GM11168 (cell line): ENCODE data around the gene TUBGCP6.

Experiments used
- in situ Hi-C: fragments of 300-500 bp; cut with MboI; formaldehyde crosslinking; loops from one replicate; pipeline ENCODE4 v1.12.0; 2022; ENCODE audit warnings: low sequenced_read_pairs; ENCODE audit not compliant: unreplicated experiment

Gene TUBGCP6

DNA sequence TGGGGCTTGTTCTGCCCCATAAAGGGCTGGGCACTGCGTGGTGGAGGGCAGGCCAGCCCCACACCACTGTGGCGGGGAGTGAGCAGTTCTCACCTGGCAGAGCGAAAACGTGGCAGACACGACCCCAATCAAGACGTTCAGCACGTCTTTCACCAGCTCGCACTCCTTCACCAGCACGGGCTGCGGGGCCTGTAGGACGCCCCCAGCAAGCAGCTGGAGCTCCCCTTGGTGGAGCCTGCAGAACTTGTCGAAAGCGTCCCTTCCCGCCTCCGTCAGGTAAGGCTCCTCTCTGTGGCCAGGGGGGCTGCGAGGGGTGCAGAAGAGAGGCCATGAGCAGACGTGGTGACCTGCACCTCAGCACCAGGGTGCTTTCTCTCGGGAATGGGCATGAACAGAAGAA is 11.6 kb downstream of the TUBGCP6 start:
- in situ Hi-C loops, result no loop called here

GRCh38 chr22:50232481-50233151 is 12.2 kb downstream of the TUBGCP6 start:
- in situ Hi-C loops, result no loop called here

DNA sequence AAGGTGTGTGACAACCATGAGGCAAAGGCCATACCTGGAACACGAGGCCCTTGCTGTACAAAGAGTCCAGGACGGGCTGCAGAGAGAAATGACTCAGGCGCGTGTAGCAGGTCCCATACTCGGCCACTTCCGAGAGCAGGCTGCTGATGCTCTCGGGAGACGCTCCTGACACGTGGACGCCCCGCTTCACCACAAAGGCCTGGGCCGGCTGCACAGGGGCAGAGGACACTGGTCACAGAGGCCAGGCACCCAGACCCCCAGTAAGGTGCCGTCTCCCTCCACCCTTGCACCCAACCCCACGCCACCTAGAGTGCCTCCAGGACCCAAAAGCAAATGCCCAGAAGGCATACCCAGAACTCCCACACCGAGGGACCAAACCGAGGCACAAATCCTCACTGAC is 15.5 kb downstream of the TUBGCP6 start:
- in situ Hi-C loops, result no loop called here

DNA sequence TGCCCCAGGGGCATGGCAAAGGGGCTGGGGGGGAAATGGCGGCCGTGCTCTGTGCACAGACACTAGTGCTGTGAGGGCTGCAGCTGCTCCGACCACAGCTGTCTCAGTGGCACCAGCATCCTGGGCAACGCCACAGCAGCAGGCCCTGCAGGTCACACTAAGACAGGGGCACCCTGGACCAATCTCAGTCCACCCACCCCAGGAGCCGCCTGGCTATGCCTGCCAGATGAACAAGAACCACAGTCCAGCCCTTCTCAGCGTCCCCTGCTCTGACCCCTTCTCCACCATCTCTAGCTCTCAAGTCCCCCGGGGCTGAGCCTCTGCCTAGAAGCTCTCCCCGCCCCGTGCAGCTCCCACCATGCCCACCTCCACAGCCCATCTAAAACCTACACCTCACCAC is 16.5 kb downstream of the TUBGCP6 start:
- in situ Hi-C loops, result no loop called here

DNA sequence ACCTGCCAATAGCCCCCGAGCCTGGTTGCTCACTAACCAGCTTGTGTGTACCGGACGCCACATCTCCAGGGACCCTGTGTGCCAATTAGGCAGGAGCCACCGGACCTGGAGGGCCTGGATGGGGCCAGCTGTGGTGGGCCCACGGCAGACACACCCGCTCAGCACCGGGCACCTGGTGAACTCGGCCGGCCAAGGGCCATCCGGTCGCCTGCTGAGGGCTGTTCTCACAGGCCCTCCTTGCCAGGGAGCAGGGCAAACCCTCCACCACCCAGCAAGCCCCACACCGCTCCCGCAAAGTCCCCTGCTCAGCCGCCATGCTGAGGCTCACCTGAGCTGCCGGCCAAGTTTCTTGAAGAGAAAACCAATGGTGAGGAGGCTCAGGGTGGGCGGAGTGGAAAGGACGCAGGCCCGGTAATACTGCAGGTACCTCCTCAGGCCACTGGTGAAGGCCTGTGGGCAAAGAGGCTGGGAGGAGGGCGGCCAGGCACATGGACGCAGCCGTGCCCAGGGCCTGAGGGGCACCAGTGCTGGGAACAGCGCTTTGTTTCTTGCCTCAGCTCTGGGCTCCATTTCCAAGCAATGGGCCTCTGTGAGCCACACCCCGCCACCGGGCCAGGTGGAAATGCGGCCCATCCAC is 17.1 kb downstream of the TUBGCP6 start:
- in situ Hi-C loops, result no loop called here

GRCh38 chr22:50226875-50227165 is 18.0 kb downstream of the TUBGCP6 start:
- in situ Hi-C loops, result no loop called here

DNA sequence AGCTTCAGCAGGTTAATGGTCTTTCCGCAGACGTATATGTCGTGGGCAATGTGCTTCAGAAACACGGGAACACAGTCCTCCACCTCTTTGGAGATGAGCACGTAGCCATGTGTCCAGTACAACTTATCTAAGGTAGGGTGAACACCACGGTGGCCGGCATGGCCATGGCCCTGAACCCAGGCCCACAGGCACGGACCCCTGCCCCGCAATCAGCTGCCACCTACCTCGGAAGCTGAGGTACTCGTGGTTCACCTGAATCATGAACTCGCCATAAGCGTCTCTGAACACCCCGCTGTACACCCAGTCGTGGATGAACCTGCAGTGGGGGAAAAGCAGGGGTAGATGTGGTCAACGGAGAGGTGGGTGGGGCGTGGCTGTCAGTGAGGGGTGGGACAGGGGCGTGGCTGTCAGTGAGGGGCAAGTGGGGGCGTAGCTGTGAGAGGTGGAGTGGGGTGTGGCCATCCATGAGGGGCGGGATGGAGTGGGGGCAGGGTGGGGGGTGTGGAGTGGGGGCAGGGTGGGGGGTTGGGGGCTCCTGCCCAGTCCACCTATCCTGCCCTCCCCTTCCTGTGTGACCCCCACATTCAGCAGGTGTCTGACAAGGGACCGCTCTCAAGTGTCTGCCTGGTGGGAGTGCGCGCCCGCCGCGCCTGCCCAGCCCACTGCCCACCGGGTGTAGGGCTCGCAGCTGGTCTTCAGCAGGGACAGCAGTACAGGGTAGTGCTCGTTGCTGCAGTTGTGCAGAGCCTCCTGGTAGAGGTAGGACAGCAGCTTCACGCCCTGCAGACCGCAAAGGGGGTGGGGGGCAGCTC is 18.6 kb downstream of the TUBGCP6 start:
- in situ Hi-C loops, result no loop called here

GRCh38 chr22:50225200-50225969 is 19.4 kb downstream of the TUBGCP6 start:
- in situ Hi-C loops, result no loop called here

GRCh38 chr22:50224071-50224470 is 20.8 kb downstream of the TUBGCP6 start:
- in situ Hi-C loops, result no loop called here

- in situ Hi-C loops, result no loop called here
These were observed 22.3 kb downstream of the TUBGCP6 start for GRCh38 chr22:50222508-50222907.

- in situ Hi-C loops, result no loop called here
These were observed 23.2 kb downstream of the TUBGCP6 start for GRCh38 chr22:50221410-50222300.

- in situ Hi-C loops, result no loop called here
These were observed 24.0 kb downstream of the TUBGCP6 start for GRCh38 chr22:50220603-50221409.

DNA sequence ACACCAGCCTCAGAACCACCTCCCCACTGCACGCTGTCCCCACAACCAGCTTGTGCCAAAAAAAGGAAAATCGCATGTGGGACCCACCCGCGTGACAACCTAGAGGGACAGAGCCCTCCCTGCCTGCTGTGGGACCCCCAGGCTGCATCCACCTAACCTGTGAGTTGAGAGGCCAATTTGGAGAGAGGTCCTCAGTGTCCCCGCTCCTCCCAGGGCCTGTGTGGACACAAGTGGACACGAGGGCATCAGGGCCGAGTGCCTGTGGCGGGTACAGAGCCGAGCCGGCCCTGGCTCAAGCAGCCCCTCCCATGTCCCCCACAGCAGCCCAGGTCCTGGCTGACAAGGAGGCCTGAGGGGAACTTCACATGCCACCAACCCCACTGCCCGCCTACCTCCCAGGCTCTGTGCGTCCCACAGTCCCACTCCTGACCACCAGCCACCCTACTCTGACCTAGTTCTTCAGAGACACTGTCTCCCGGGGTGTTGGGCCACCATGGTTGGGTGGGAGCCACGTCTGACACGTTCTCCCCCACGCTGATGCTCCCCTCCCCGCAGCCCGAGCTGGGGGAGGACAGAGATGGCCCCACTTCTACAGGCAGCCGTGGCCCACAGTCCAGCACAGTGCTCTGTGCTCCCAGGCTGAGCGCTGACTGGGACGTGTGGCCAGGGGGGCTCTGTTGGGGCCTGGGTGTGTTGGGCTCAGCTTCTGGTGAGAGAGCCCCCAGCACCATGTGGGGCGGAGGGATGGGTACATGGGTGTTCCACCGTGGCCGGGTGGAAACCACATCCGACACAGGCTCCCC is 24.8 kb downstream of the TUBGCP6 start:
- in situ Hi-C loops, result no loop called here

GRCh38 chr22:50218996-50219727 is 25.7 kb downstream of the TUBGCP6 start:
- in situ Hi-C loops, result no loop called here

- in situ Hi-C loops, result no loop called here
These were observed 26.4 kb downstream of the TUBGCP6 start for GRCh38 chr22:50218153-50218995.

GRCh38 chr22:50217543-50218152 is 27.2 kb downstream of the TUBGCP6 start:
- in situ Hi-C loops, result no loop called here
